HCT116 (cell line): ENCODE measurements around the gene GLTP. TPM values are rescaled to one million over a fixed set of nuclear protein-coding genes. Genes with fewer than 3 reads are reported as not detected.

Experiments used
- ATAC-seq: fragments of 200-7000 bp; cut with Tn5 transposase; 2 replicates; pipeline ENCODE4 v1.9.1; 2020; ENCODE audit warnings: mild to moderate bottlenecking, moderate library complexity
- BruUV-seq: library from RNA; stranded (reverse); fragments of 400-500 nt; replicated peaks from 2 replicates; lab custom pipeline; 2021; lab: Mats Ljungman, UMichigan
- CTCF ChIA-PET: fragments of 300-600 bp; sonication (Branson Sonifier 250); formaldehyde crosslinking; loops from one replicate; lab custom pipeline; 2021; ENCODE audit warnings: antibody characterized with exemption; lab: Charles Lee
- POLR2A ChIA-PET: fragments of 300-600, 350-600 bp; sonication (Branson Sonifier 250); formaldehyde crosslinking; loops from one replicate; lab custom pipeline; 2021; ENCODE audit warnings: antibody characterized with exemption; lab: Charles Lee
- RAD21 ChIA-PET, 2 experiments: fragments of 300-600 bp; sonication (Branson Sonifier 250); formaldehyde crosslinking; loops; one replicate each; lab custom pipeline; 2023; ENCODE audit warnings: low total read pairs in 2 of 2; ENCODE audit not compliant: uncharacterized antibody in 2 of 2, unreplicated experiment in 2 of 2, low non-redundant PET in 1 of 2; lab: Charles Lee
- DNase-seq: peaks from one replicate; pipeline ENCODE4 v3.0.0-alpha.2; 2010; ENCODE audit warnings: low read depth, low spot score
- H2AFZ ChIP-seq: fragments of 200-600 bp; shearing (Covaris generic), sonication (generic); 2 replicates; pipeline ENCODE4 v1.6.1; 2017; ENCODE audit warnings: low read depth, mixed run types, mixed read lengths, antibody characterized with exemption, low read length; ENCODE audit not compliant: poor library complexity, severe bottlenecking
- H3K27ac ChIP-seq: 2 replicates; pipeline ENCODE4 v1.5.1; 2012; ENCODE audit warnings: low read depth, low read length
- H3K27me3 ChIP-seq: fragments of 200-600 bp; sonication (generic); 2 replicates; pipeline ENCODE4 v1.6.1; 2016; ENCODE audit warnings: mixed run types, low read length, mixed read lengths; ENCODE audit not compliant: insufficient read depth
- H3K36me3 ChIP-seq, 2 experiments: fragments of 200-500 bp in 1 of 2; fragments of 200-600 bp in 1 of 2; sonication (Bioruptor generic) in 1 of 2; sonication (generic) in 1 of 2; 2 replicates each; pipeline versions ENCODE4 v1.5.1 to v1.6.1; 2014 to 2016; ENCODE audit warnings: low read length in 2 of 2, inconsistent platforms in 1 of 2, mixed read lengths in 1 of 2, mixed run types in 1 of 2; ENCODE audit not compliant: insufficient read depth in 2 of 2, control insufficient read depth in 1 of 2
- H3K4me1 ChIP-seq, 2 experiments: fragments of 200-600 bp in 1 of 2; sonication (generic) in 1 of 2; 2 replicates each; pipeline versions ENCODE4 v1.5.1 to v1.6.1; 2012 to 2017; ENCODE audit warnings: low read length in 2 of 2, inconsistent platforms in 1 of 2, mild to moderate bottlenecking in 1 of 2, mixed read lengths in 1 of 2, mixed run types in 1 of 2, moderate library complexity in 1 of 2; ENCODE audit not compliant: insufficient read depth in 2 of 2, control insufficient read depth in 1 of 2
- H3K4me2 ChIP-seq: fragments of 200-600 bp; sonication (generic); 2 replicates; pipeline ENCODE4 v1.6.1; 2017; ENCODE audit warnings: mixed run types, low read length, mixed read lengths
- H3K4me3 ChIP-seq, 2 experiments: fragments of 200-600 bp in 1 of 2; sonication (generic) in 1 of 2; replicated peaks in 1 of 2; 2 replicates each; pipeline ENCODE4 v1.5.1; 2011 to 2016; ENCODE audit warnings: low read length in 2 of 2, control low read depth in 1 of 2, low read depth in 1 of 2, mild to moderate bottlenecking in 1 of 2, mixed read lengths in 1 of 2, mixed run types in 1 of 2
- H3K79me2 ChIP-seq: fragments of 200-600 bp; sonication (generic); 2 replicates; pipeline ENCODE4 v1.6.1; 2017; ENCODE audit warnings: mild to moderate bottlenecking, mixed run types, low read length, moderate library complexity, mixed read lengths; ENCODE audit not compliant: insufficient read depth
- H3K9ac ChIP-seq: fragments of 200-600 bp; sonication (generic); 2 replicates; pipeline ENCODE4 v1.6.1; 2016; ENCODE audit warnings: low read length, mixed read lengths
- H3K9me2 ChIP-seq: fragments of 200-600 bp; sonication (generic), shearing (Covaris generic); 2 replicates; pipeline ENCODE4 v1.6.1; 2017; ENCODE audit warnings: mixed run types, mild to moderate bottlenecking, moderate library complexity; ENCODE audit not compliant: insufficient read depth
- H3K9me3 ChIP-seq, 2 experiments: fragments of 200-500 bp in 1 of 2; fragments of 200-600 bp in 1 of 2; sonication (Bioruptor generic) in 1 of 2; sonication (generic) in 1 of 2; 2 replicates each; pipeline ENCODE4 v1.6.1; 2014 to 2017; ENCODE audit warnings: low read length in 2 of 2, mixed read lengths in 2 of 2, inconsistent platforms in 1 of 2, low read depth in 1 of 2, mild to moderate bottlenecking in 1 of 2, mixed run types in 1 of 2, moderate library complexity in 1 of 2; ENCODE audit not compliant: control insufficient read depth in 1 of 2, insufficient read depth in 1 of 2
- H4K20me1 ChIP-seq: fragments of 200-600 bp; sonication (generic), shearing (Covaris generic); 2 replicates; pipeline ENCODE4 v1.6.1; 2017; ENCODE audit warnings: mixed run types, mild to moderate bottlenecking, moderate library complexity; ENCODE audit not compliant: insufficient read depth
- ATF3 ChIP-seq: IDR thresholded peaks from 2 replicates; pipeline ENCODE4 v1.6.1; 2012
- CBX3 ChIP-seq: IDR thresholded peaks from 2 replicates; pipeline ENCODE4 v1.6.1; 2012; ENCODE audit warnings: low read depth
- CEBPB ChIP-seq: IDR thresholded peaks from 2 replicates; pipeline ENCODE4 v1.6.1; 2012; ENCODE audit warnings: low read depth
- EGR1 ChIP-seq: IDR thresholded peaks from 2 replicates; pipeline ENCODE4 v1.6.1; 2012; ENCODE audit warnings: low read depth
- ELF1 ChIP-seq: IDR thresholded peaks from 2 replicates; pipeline ENCODE4 v1.6.1; 2012; ENCODE audit warnings: low read depth, borderline replicate concordance
- EZH2 ChIP-seq: fragments of 200-600 bp; sonication (generic); IDR thresholded peaks from 2 replicates; pipeline ENCODE4 v1.6.1; 2017; ENCODE audit warnings: antibody characterized with exemption, mixed run types
- FOSL1 ChIP-seq: IDR thresholded peaks from 2 replicates; pipeline ENCODE4 v1.6.1; 2012; ENCODE audit warnings: low read depth
- MAX ChIP-seq: IDR thresholded peaks from 2 replicates; pipeline ENCODE4 v1.6.1; 2012
- RAD21 ChIP-seq: IDR thresholded peaks from 2 replicates; pipeline ENCODE4 v1.6.1; 2012; ENCODE audit warnings: low read depth, mild to moderate bottlenecking
- SIN3A ChIP-seq: IDR thresholded peaks from 2 replicates; pipeline ENCODE4 v1.6.1; 2012; ENCODE audit warnings: low read depth
- SP1 ChIP-seq: IDR thresholded peaks from 2 replicates; pipeline ENCODE4 v1.6.1; 2012; ENCODE audit warnings: low read depth
- SRF ChIP-seq: IDR thresholded peaks from 2 replicates; pipeline ENCODE4 v1.6.1; 2012; ENCODE audit warnings: low read depth
- TCF7L2 ChIP-seq: IDR thresholded peaks from 2 replicates; pipeline ENCODE4 v1.7.0; 2011; ENCODE audit warnings: borderline replicate concordance, inconsistent platforms; ENCODE audit not compliant: insufficient read depth, insufficient read length; ENCODE audit errors: extremely low read depth
- ZBTB33 ChIP-seq: IDR thresholded peaks from 2 replicates; pipeline ENCODE4 v1.6.1; 2011; ENCODE audit warnings: mild to moderate bottlenecking, low read length, moderate library complexity; ENCODE audit not compliant: insufficient replicate concordance; ENCODE audit errors: extremely low read depth
- ZFX ChIP-seq: fragments of 450-650 bp; IDR thresholded peaks from 2 replicates; pipeline ENCODE4 v1.6.1; 2017
- ZNF274 ChIP-seq: fragments of 200-500 bp; sonication (Bioruptor generic); IDR thresholded peaks from 2 replicates; pipeline ENCODE4 v1.6.1; 2014; ENCODE audit warnings: mild to moderate bottlenecking, low read depth, low read length, inconsistent platforms
- intact Hi-C: fragments of 100-400 bp; cut with micrococcal nuclease; formaldehyde crosslinking; loops from 2 replicates; pipeline ENCODE4 v1.10.0; 2022
- total RNA-seq: library from RNA; stranded (reverse); gene quantifications from one replicate; pipeline ENCODE4 v1.2.1, GENCODE V29; 2021; ENCODE audit not compliant: unreplicated experiment

The GLTP gene
- total RNA-seq, 1 experiment from 2014 or later: 26.6 TPM

DNA sequence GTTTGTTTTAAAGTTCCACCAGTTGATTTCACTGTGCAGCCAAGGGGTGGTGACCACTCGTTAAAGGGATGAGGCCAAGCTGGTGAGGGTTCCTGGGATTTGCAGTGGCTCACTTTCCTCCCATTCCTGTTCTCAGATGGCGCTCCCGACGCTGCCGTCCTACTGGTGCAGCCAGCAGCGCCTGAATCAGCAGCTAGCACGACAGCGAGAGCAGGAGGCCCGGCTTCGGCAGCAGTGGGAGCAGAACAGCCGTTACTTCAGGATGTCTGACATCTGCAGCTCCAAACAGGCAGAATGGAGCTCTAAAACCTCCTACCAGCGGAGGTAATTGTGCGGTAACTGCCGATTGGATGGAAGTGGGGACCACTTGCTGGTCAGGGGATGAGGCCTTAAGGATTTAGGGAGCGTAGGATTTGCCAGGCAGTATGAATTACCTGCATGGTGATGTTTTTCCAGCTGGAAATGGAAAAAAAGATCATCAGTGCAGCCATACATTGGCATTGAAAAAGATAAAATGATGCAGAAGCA lies 22.6 kb upstream of the GLTP start:
- Histone ChIP-seq H3K9ac (no peak overlapping the region), H3K79me2 (peaks cover 18% of the 10 kb centered on the region; the same call in 1 of the 2 replicates), H3K27ac (no peak overlapping the region), H3K4me2 (no peak overlapping the region), H3K9me3 (no peaks in the 10 kb centered on the region), H2AFZ (no peak overlapping the region), H3K4me1 (peaks cover 6 to 25% of the 10 kb centered on the region in 2 experiments; a peak in 3 of 4 replicates), H3K9me2 (no peaks in the 10 kb centered on the region), H3K27me3 (no peaks in the 10 kb centered on the region), H3K4me3 (no peak overlapping the region), H3K36me3 (peaks cover 23 to 27% of the 10 kb centered on the region in 2 experiments; a peak in 3 of 4 replicates), H4K20me1 (no peaks in the 10 kb centered on the region)
- intact Hi-C loops: no loop called here
- ChIA-PET CTCF (no interaction called here), POLR2A (no interaction called here), RAD21 (no interaction called here)
- DNase-seq (no peak), ATAC-seq (no peak)
- TF ChIP-seq TCF7L2: no peak
- TF ChIP-seq CEBPB: no peak
- no peak for TF ChIP-seq SIN3A
- TF ChIP-seq ATF3: no peak
- TF ChIP-seq SP1: no peak
- no peak for TF ChIP-seq CBX3
- TF ChIP-seq ZNF274: no peak
- no peak for TF ChIP-seq SRF
- BruUV-seq: no TSS peak

DNA sequence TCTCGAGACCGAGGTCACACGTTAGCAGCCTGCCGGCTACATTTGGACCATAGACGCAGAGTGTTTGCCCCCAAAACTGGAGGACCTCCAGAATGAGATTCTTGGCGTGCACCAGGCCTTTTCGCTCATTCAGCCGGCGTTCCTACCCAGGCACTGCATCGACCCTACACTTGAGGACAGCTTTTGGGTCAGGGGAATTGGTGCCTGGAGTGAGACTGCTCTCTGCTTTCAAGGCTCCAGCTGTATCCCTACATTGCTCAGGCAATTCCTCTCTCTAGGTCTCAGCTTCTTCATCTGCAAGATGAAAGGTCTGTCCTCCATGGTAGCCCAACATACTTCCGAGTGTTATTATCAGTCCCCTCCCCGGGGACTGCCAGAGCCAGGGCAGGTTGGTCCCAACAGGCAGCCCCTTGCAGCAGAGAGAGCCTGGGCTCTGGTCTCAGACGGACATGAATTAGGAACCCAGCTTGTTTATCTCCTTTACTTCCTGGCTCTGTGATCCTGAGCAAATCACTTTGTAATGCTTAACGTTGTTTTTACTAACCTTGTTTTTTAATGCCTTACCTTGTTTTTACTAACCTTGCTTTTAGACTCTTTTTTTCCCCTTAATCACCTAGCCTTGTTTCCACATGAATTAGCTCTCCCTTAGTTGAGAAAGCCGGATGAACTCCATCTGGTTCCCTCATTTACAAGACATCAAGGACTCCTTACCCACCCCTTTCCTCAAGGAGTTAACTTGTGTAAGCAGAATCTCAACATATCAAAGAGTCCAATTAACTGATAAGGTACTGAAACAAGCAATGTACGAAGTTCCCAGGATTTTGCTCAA lies 20.6 kb upstream of the GLTP start:
- POLR2A ChIA-PET: no interaction called here
- RAD21 ChIA-PET: no interaction called here
- BruUV-seq: no TSS peak

More for the DNA sequence above, 20.6 kb upstream of the GLTP start:
- peaks cover 18 to 27% of the 10 kb centered on the region in 2 experiments; a peak in 3 of 4 replicates for H3K36me3 ChIP-seq
- H2AFZ ChIP-seq: peak overlapping the region; percentile 28
- no peaks in the 10 kb centered on the region for H4K20me1 ChIP-seq
- peaks cover 6 to 25% of the 10 kb centered on the region in 2 experiments; a peak in 3 of 4 replicates for H3K4me1 ChIP-seq
- CTCF ChIA-PET: interaction anchor here (0.8 to 1.7 kb wide), 3 partner anchors 10 to 56 kb away, joined by 3 to 10 read pairs (median 3); no protein-coding TSS in a partner anchor
- intact Hi-C loops: no loop called here
- no peaks in the 10 kb centered on the region for H3K27me3 ChIP-seq
- H3K9me2 ChIP-seq: no peaks in the 10 kb centered on the region
- peaks cover 18% of the 10 kb centered on the region; the same call in 1 of the 2 replicates for H3K79me2 ChIP-seq
- no peak for TF ChIP-seq ZBTB33
- no peak for TF ChIP-seq EZH2
- TF ChIP-seq RAD21: no peak
- TF ChIP-seq CEBPB: no peak
- no peak for TF ChIP-seq ATF3
- TF ChIP-seq SIN3A: no peak
- no peak for TF ChIP-seq ZFX
- TF ChIP-seq ELF1: no peak
- no peak for TF ChIP-seq SRF
- TF ChIP-seq MAX: no peak
- no peak for TF ChIP-seq EGR1
- no peak for TF ChIP-seq FOSL1
- no peak for TF ChIP-seq CBX3
- TF ChIP-seq SP1: no peak
- ATAC-seq (peak; percentile 42), DNase-seq (no peak)
- peak overlapping the region; percentile 80 for H3K9ac ChIP-seq
- peak overlapping the region; percentile 65 for H3K27ac ChIP-seq
- peak overlapping the region; percentile 90 for H3K4me2 ChIP-seq
- peak overlapping the region; percentile 76 to 79 for H3K4me3 ChIP-seq
- H3K9me3 ChIP-seq: no peaks in the 10 kb centered on the region
